ENCODE measurements around the gene MTCP1. TPM values are rescaled to one million over a fixed set of nuclear protein-coding genes. Genes with fewer than 3 reads are reported as not detected.
A peak's percentile ranks its signal among the peaks of the same experiment; 100 is the strongest.

The MTCP1 gene, protein sequence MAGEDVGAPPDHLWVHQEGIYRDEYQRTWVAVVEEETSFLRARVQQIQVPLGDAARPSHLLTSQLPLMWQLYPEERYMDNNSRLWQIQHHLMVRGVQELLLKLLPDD
- total RNA-seq (2021; fragmentation: NEBNext Ultra II Directional; extraction: Animal tissue kit (Norgen Biotek cat#: 25700)) (12.3 and 18.3 TPM in 2 replicates), polyA plus RNA-seq (2011; rRNA removed) (1.2 and 2.0 TPM in 2 replicates), polyA minus RNA-seq (2011; rRNA and poly(A)+ RNA removed) (1.9 and 3.4 TPM in 2 replicates)
- polyA plus RNA-seq (2011; cell fraction: cytosol; rRNA removed) = 2.1 TPM
- 8.8 TPM for polyA plus RNA-seq (2011; cell fraction: nucleus; rRNA removed)
- 6.4 to 17.0 TPM (median 10.3 TPM) in 4 replicates for polyA plus RNA-seq (2012, experiment 1 of 2)
- polyA plus RNA-seq (2012, experiment 2 of 2) = 13.6 TPM
- polyA plus RNA-seq (2013, experiment 1 of 2) = 24.4 TPM
- 26.7 TPM for polyA plus RNA-seq (2013, experiment 2 of 2)
- polyA minus RNA-seq (2011; cell fraction: cytosol; rRNA and poly(A)+ RNA removed) = 1.6 TPM
- polyA minus RNA-seq (2011; cell fraction: nucleus; rRNA and poly(A)+ RNA removed) = 5.3 TPM
- long read RNA-seq, experiment 1 = 0 reads
- long read RNA-seq, experiment 2, partial matches to known transcripts = 0 of 1 reads
- long read RNA-seq, experiment 2, other reads (novel, unspliced or antisense) = 1 of 1 reads

DNA sequence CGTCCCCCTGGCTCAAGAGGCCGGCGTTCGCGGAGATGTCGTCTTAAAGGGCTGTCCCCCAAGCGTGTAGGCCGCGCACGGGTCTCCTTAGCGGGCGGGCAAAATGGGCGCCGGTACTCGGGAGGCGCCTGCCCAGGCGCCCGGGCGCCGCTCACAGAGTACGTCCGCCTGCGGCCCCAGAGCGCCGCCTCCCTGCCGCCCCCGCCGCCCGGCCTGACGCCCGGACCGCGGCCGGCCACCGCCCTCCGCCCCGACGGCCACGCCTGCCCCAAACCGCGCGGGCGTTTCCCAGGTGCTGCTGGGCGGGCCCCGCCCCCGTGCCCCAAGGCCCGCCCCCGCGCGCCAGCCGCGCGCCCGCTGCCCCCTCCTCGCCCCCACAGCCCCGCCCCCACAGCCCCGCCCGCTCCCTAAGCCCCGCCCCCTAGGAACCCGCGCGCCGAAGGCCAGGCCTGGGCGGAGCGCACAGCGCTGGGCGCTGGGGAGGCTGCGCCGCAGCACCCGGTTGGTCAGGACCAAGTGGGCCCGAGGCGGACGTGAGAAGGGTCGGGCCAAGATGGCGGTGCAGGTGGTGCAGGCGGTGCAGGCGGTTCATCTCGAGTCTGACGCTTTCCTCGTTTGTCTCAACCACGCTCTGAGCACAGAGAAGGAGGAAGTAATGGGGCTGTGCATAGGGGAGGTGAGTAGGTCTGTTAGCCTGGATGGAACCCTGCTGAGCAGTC is at the start of gene MTCP1, which contains the start of the genes BRCC3 and CMC4:
Gene MTCP1, minus strand, starts transcription at position 162 of the 719 bp plus-strand sequence. CDS start 5,126 bp downstream, outside the sequence.
Gene BRCC3, plus strand, starts transcription at position 534 of the 719 bp plus-strand sequence. Its CDS starts 20 bp downstream, at position 554.
Gene CMC4, minus strand, starts transcription at position 162 of the 719 bp plus-strand sequence. CDS start 7,113 bp downstream, outside the sequence.
- 6% methylated on average over 7 of the region's 81 CpGs; no CpG with 5 or more reads in 1 of the 2 experiments for WGBS, 2 experiments (ENCODE audit: extremely low coverage in 1 of 2, insufficient coverage in 1 of 2, insufficient read length in 1 of 2, insufficient replicate concordance in 2 of 2, low coverage in 1 of 2, low lambda C conversion rate in 2 of 2, missing lambda C conversion rate in 1 of 2)
- H3K27me3 ChIP-seq (replicated peaks in 1 of 4; ENCODE audit: control insufficient read depth in 3 of 4, extremely low read depth in 1 of 4, insufficient read depth in 3 of 4, low read length in 3 of 4) = no peaks in the 10 kb centered on the region
- ChIA-PET POLR2A (ENCODE audit: partially characterized antibody) (interaction anchor here (0.8 to 1.0 kb wide), 2 partner anchors 10 to 146 kb away, joined by 3 read pairs; partner anchors contain the start of gene VBP1), CTCF (ENCODE audit: partially characterized antibody) (interaction anchor here (1.1 kb wide), 1 partner anchor 13 kb away, joined by 4 read pairs; no protein-coding TSS in a partner anchor)
- H3K4me2 ChIP-seq (ENCODE audit: insufficient read depth in 1 of 2, low read depth in 2 of 2, low read length in 2 of 2) = peak within 1 kb of the TSS; percentile 84 to 91
- peak within 1 kb of the TSS; percentile 96 for H3K18ac ChIP-seq (ENCODE audit: extremely low read depth, low read length)
- no peak within 1 kb of the TSS for H3K23ac ChIP-seq (ENCODE audit: insufficient read length)
- H4K8ac ChIP-seq (ENCODE audit: extremely low read depth, insufficient read depth, low read length) = peak within 1 kb of the TSS; percentile 79; the same call in 1 of the 2 replicates
- 0 out of 2 replicates have a peak, but pooled peaks cover 2% of the 10 kb centered on the region for H3K23me2 ChIP-seq (ENCODE audit: low read depth, low read length)
- H2AFZ ChIP-seq (ENCODE audit: low read length) = peak within 1 kb of the TSS; percentile 100
- peak within 1 kb of the TSS; percentile 60; the same call in 1 of the 2 replicates for H2BK5ac ChIP-seq (ENCODE audit: low read depth, low read length)
- H4K20me1 ChIP-seq (replicated peaks in 1 of 2; ENCODE audit: control insufficient read depth in 1 of 2, insufficient read depth in 2 of 2, low read length in 2 of 2) = no peaks in the 10 kb centered on the region
- H3K79me1 ChIP-seq (ENCODE audit: low read depth, low read length) = no peaks in the 10 kb centered on the region
- no peak within 1 kb of the TSS for H2BK15ac ChIP-seq (ENCODE audit: low read length)
- no peak within 1 kb of the TSS for H3K14ac ChIP-seq (ENCODE audit: insufficient read length)
- no peak within 1 kb of the TSS for H2BK20ac ChIP-seq (ENCODE audit: low read length)
- H3K4me1 ChIP-seq (replicated peaks in 1 of 4; ENCODE audit: control insufficient read depth in 3 of 4, insufficient read depth in 4 of 4, low read length in 3 of 4) = no peaks in the 10 kb centered on the region
- no peaks in the 10 kb centered on the region for H3K9me3 ChIP-seq (ENCODE audit: insufficient read depth in 2 of 2, low read depth in 1 of 2, low read length in 1 of 2)
- no peak within 1 kb of the TSS for H2BK12ac ChIP-seq (ENCODE audit: low read depth, low read length)
- H2BK120ac ChIP-seq (replicated peaks; ENCODE audit: low read depth, low read length) = no peak within 1 kb of the TSS
- DNase-seq (ENCODE audit: low read depth in 1 of 2, low spot score in 2 of 2) (peak; percentile 36 to 69), FAIRE-seq (no peak)
- peak within 1 kb of the TSS; percentile 77 for H3K27ac ChIP-seq (ENCODE audit: low read depth, low read length)
- peak within 1 kb of the TSS; percentile 87 for H4K5ac ChIP-seq (ENCODE audit: insufficient read length, low read depth, low read length)
- peak within 1 kb of the TSS; percentile 67 to 95 (median 78) for H3K4me3 ChIP-seq (ENCODE audit: extremely low read depth in 1 of 4, insufficient read depth in 2 of 4, low read depth in 3 of 4, low read length in 4 of 4)
- peaks cover 0 to 11% (median 1%) of the 10 kb centered on the region in 4 experiments; a peak in 5 of 8 replicates for H3K36me3 ChIP-seq (ENCODE audit: control insufficient read depth in 2 of 4, insufficient read depth in 4 of 4, low read length in 3 of 4)
- no peak within 1 kb of the TSS for H2AK5ac ChIP-seq (ENCODE audit: low read depth, low read length)
- peaks cover 0 to 20% of the 10 kb centered on the region in 2 experiments; a peak in 2 of 4 replicates for H3K79me2 ChIP-seq (ENCODE audit: control insufficient read depth in 1 of 2, insufficient read depth in 2 of 2, low read length in 2 of 2)
- H3K4ac ChIP-seq (replicated peaks; ENCODE audit: insufficient read length, low read depth, low read length) = no peak within 1 kb of the TSS
- no peak within 1 kb of the TSS for H4K91ac ChIP-seq (replicated peaks; ENCODE audit: insufficient read length, low read length)
- no peak within 1 kb of the TSS for H3K56ac ChIP-seq (replicated peaks; ENCODE audit: insufficient read length, low read depth, low read length)
- H3K9ac ChIP-seq (replicated peaks in 1 of 4; ENCODE audit: extremely low read depth in 1 of 4, low read depth in 3 of 4, low read length in 3 of 4) = peak within 1 kb of the TSS; percentile 56 to 89 (median 77)
- no peak for TF ChIP-seq CBX8 (IDR thresholded peaks at IDR 0.05; ENCODE audit: borderline replicate concordance, low read depth, low read length)
- TF ChIP-seq BCL11A (IDR thresholded peaks at IDR 0.05; ENCODE audit: low read depth in 2 of 2, low read length in 2 of 2) = no peak
- no peak for TF ChIP-seq ASH2L (IDR thresholded peaks at IDR 0.05; ENCODE audit: low read length)
- no peak for TF ChIP-seq NRF1 (IDR thresholded peaks at IDR 0.05; ENCODE audit: low read depth, low read length)
- TF ChIP-seq TCF12 (IDR thresholded peaks at IDR 0.05; ENCODE audit: low read depth, low read length) = no peak
- 0 out of 2 replicates have a peak, but pooled peaks have one; percentile 11 for TF ChIP-seq TBP (IDR thresholded peaks at IDR 0.05; ENCODE audit: low read depth, low read length)
- TF ChIP-seq, protein P1, sequence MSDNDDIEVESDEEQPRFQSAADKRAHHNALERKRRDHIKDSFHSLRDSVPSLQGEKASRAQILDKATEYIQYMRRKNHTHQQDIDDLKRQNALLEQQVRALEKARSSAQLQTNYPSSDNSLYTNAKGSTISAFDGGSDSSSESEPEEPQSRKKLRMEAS (IDR thresholded peaks at IDR 0.05) = peak; percentile 26; the same call in 1 of the 2 replicates
